Memory B cell (primary cell): ENCODE measurements around the gene HS3ST2.
"Not testable (repeated sequence)": the region's sequence is repeated elsewhere in the genome, so short reads cannot be mapped to it uniquely, and the experiment has no call there.

Experiments used
- ATAC-seq: fragments of 150-1000 bp; cut with Tn5 transposase; 2 replicates; pipeline ENCODE4 v1.10.0; 2021; ENCODE audit warnings: low read depth, mild to moderate bottlenecking, moderate library complexity
- DNase-seq, 2 donors: peaks; one replicate each; pipeline ENCODE4 v3.0.0; 2022; ENCODE audit warnings: low spot score in 2 of 2
- H3K27ac Mint-ChIP-seq: one replicate; pipeline ENCODE4 v1.8.0; 2022; ENCODE audit warnings: mild to moderate bottlenecking, moderate library complexity, mixed read lengths
- H3K27me3 Mint-ChIP-seq: one replicate; pipeline ENCODE4 v1.8.0; 2022; ENCODE audit warnings: mixed read lengths
- H3K36me3 Mint-ChIP-seq: one replicate; pipeline ENCODE4 v1.8.0; 2022; ENCODE audit warnings: mild to moderate bottlenecking, mixed read lengths
- H3K4me1 Mint-ChIP-seq: one replicate; pipeline ENCODE4 v1.8.0; 2022; ENCODE audit warnings: mixed read lengths
- H3K4me3 Mint-ChIP-seq: one replicate; pipeline ENCODE4 v1.8.0; 2022; ENCODE audit warnings: mild to moderate bottlenecking, moderate library complexity, mixed read lengths
- H3K9me3 Mint-ChIP-seq: one replicate; pipeline ENCODE4 v1.8.0; 2022; ENCODE audit warnings: mixed read lengths

The HS3ST2 gene

DNA sequence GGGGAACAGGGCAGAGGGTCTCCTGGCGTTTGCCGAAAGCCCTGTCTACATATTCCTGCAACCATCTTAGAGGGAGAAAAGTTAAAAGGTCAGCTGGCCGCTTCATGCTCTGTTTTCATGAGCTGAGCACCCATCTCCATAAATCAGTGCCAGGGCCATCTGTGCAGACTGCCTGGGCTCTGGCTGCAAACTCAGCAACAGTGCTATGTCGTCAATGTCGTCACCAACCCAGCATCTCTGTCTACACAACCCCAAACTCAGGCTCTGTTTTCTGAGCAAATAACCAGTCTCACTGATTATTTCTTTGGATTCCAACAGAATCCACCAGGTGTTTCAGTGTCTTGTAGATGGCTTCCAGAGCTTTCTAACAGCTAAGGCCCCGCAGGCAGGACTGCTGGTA lies 65.0 kb downstream of the HS3ST2 start:
- no peak for ATAC-seq
- peaks cover 14% of the 10 kb centered on the region for H3K27me3 Mint-ChIP-seq
- no peak overlapping the region for H3K4me3 Mint-ChIP-seq
- no peaks in the 10 kb centered on the region for H3K4me1 Mint-ChIP-seq
- no peak overlapping the region for H3K27ac Mint-ChIP-seq
- peaks cover 3% of the 10 kb centered on the region for H3K9me3 Mint-ChIP-seq
- DNase-seq: no peak
- H3K36me3 Mint-ChIP-seq: no peaks in the 10 kb centered on the region

DNA sequence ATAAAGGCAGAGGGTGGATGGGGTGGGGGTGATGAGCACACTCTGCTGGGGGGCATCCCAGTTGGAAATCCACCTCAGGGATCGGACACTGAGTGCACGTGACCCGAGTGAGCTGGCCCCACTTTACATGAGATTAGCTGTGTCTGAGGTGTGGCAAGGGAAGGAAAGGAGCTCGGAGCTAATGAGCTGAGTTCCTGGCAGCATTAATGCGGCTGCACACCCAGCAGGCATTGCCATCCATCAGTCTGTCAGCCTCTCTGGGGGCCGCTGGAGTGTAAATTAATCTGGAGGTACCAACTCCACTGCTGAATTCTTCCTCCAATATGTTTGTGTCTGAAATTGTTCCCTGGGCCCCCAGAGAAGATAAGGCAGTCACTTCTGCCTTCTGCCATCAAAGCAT lies 65.5 kb downstream of the HS3ST2 start:
- peaks cover 14% of the 10 kb centered on the region for H3K27me3 Mint-ChIP-seq
- ATAC-seq: no peak
- no peak overlapping the region for H3K27ac Mint-ChIP-seq
- H3K36me3 Mint-ChIP-seq: no peaks in the 10 kb centered on the region
- H3K4me3 Mint-ChIP-seq: no peak overlapping the region
- H3K9me3 Mint-ChIP-seq: peaks cover 3% of the 10 kb centered on the region
- DNase-seq: no peak
- no peaks in the 10 kb centered on the region for H3K4me1 Mint-ChIP-seq

DNA sequence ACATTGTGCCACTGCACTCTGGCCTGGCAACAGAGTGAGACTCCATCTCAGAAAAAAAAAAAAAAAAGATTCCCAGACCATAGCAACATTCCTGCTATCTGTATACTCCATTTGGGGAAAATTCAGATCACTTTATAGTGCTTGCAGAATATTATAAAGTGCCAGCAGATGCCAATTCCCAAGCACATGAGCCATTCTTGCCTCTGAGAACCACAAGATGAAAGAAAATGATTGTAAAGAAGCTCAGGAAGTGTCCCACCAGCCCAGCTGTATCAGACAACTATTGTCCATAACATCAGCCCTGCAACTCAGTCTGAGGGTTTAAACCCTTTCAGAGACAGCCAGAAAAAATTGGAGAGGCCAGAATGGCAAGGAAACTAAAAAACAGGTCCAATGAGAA lies 69.0 kb downstream of the HS3ST2 start:
- H3K4me3 Mint-ChIP-seq: no peak overlapping the region
- no peaks in the 10 kb centered on the region for H3K36me3 Mint-ChIP-seq
- no peaks in the 10 kb centered on the region for H3K9me3 Mint-ChIP-seq
- peaks cover 5% of the 10 kb centered on the region for H3K27me3 Mint-ChIP-seq
- no peak overlapping the region for H3K27ac Mint-ChIP-seq
- DNase-seq: no peak
- no peak for ATAC-seq
- no peaks in the 10 kb centered on the region for H3K4me1 Mint-ChIP-seq

DNA sequence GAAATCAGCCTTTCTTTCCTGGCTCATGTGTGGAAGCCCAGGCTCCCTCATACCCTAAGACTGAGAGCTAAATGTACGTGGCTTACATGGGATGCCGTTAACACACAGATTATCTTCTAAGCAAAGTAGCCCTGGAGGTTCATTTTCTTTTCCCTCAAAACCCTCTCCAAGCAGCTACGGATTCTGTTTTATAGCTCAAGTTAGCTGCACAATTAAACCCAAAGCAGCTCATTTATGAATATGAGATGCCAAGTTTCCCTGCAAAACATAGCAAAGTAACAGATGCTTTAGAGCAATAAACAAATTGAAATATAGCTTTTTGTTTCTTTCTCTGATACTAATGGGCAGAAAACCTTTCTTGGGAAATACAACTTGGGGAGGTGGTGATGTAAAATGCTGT lies 72.0 kb downstream of the HS3ST2 start:
- DNase-seq (no peak), ATAC-seq (no peak)
- Mint-ChIP-seq H3K27me3 (no peaks in the 10 kb centered on the region), H3K4me1 (no peaks in the 10 kb centered on the region), H3K36me3 (no peaks in the 10 kb centered on the region), H3K27ac (no peak overlapping the region), H3K9me3 (no peaks in the 10 kb centered on the region), H3K4me3 (no peak overlapping the region)

DNA sequence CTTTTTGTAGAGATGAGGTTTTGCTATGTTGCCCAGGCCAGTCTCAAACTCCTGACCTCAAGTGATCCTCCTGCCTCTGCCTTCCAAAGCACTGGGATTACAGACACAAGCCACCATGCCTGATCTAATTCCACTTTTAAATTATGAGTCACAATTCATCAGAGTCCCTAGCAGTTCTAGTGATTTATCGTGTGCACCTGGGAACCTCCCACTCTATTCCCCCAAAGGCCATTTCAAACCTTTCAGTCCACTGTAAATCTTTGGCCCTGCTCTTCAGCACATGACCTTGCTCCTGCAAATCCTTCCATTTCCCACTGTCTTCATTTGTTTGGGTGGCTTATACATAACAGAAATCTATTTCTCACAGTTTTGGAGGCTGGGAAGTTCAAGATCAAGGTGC lies 73.0 kb downstream of the HS3ST2 start:
- Mint-ChIP-seq H3K4me1 (no peaks in the 10 kb centered on the region), H3K27ac (no peak overlapping the region), H3K36me3 (no peaks in the 10 kb centered on the region), H3K4me3 (no peak overlapping the region), H3K27me3 (no peaks in the 10 kb centered on the region), H3K9me3 (no peaks in the 10 kb centered on the region)
- DNase-seq (no peak), ATAC-seq (no peak)

DNA sequence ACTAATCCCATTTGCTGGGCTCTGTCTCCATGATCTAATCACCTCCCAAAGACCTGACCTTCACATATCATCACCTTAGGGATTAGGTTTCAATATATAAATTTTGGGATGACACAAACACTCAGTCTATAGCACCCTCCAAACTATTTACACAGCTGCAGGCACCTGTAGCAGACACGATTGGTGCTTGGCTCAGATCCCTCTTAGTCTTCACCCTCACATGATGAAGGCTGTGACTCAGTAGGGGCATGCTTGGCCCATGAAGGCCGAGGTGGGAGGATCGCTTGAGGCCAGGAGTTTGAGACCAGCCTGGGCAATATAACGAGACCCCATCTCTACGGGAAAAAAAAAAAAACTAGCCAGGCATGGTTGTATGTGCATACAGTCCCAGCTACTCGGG lies 73.5 kb downstream of the HS3ST2 start:
- Mint-ChIP-seq H3K9me3 (no peaks in the 10 kb centered on the region), H3K27me3 (no peaks in the 10 kb centered on the region), H3K4me1 (no peaks in the 10 kb centered on the region), H3K27ac (no peak overlapping the region), H3K36me3 (no peaks in the 10 kb centered on the region), H3K4me3 (no peak overlapping the region)
- ATAC-seq (no peak), DNase-seq (no peak)

DNA sequence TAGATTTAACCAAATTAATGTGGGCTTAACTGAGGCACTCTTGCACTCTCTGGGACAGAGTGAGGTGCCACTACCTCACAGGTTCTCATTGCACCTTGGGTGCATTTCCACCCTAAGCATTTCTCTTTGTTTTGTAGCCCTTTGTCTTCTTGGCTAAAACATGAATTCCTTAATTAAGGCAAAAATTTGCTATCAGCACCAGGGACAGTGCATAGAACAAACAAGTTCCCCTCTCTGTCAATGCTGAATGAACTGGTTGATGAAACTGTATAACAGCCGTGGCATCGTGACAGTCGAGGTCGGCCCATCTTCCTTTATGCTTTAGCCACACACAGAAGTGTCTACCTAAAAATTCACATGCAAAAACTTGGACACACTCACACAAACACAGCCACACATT lies 74.8 kb downstream of the HS3ST2 start:
- no peak overlapping the region for H3K27ac Mint-ChIP-seq

DNA sequence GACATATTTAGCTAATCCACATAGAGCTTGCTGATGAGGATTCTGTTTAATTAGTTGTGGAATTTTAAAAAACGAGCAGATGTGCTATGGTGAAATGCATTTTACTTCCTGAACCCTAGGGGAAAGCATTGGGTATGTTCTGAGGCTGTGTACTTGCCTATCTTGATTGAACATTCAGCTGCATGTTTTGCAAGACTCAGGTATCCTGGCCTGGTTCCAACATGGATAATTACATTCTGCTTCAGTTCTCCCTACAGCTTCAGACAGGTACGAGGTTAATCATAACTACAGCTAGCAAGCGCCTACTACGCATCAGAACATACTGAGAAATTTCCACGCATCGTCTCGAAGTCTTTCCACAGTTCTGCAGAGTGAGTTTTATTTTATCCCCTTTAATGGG lies 77.0 kb downstream of the HS3ST2 start:
- H3K4me1 Mint-ChIP-seq: no peaks in the 10 kb centered on the region
- DNase-seq (no peak), ATAC-seq (no peak)
- H3K4me3 Mint-ChIP-seq: no peak overlapping the region
- no peak overlapping the region for H3K27ac Mint-ChIP-seq
- H3K36me3 Mint-ChIP-seq: no peaks in the 10 kb centered on the region
- no peaks in the 10 kb centered on the region for H3K9me3 Mint-ChIP-seq
- peaks cover 5% of the 10 kb centered on the region for H3K27me3 Mint-ChIP-seq

More for the DNA sequence above, 74.8 kb downstream of the HS3ST2 start:
- Mint-ChIP-seq H3K27me3 (no peaks in the 10 kb centered on the region), H3K9me3 (no peaks in the 10 kb centered on the region), H3K4me1 (no peaks in the 10 kb centered on the region), H3K36me3 (no peaks in the 10 kb centered on the region), H3K4me3 (no peak overlapping the region)
- ATAC-seq (no peak), DNase-seq (no peak)

DNA sequence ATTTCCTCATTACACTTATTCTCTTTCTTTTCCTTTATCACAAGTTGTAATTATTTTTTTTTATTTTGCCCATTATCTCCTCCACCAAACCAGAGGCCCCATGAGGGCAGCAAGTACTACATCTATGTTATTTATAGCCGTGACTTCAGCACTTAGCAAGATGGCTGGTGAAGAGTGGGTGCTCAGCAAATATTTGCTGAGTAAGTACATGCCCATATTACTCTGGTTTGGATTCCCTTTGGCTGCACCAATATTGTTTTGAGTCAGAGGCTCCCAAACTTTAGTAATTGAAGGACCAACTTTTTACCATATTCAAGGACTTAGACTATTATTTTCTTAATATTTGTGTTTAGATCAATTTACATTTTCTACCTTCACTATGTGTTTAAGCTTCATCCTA lies 83.2 kb downstream of the HS3ST2 start:
- DNase-seq: no peak
- Mint-ChIP-seq H3K27me3 (peaks cover 10% of the 10 kb centered on the region), H3K4me1 (peaks cover 5% of the 10 kb centered on the region), H3K9me3 (no peaks in the 10 kb centered on the region), H3K27ac (no peak overlapping the region), H3K4me3 (no peak overlapping the region), H3K36me3 (no peaks in the 10 kb centered on the region)
- ATAC-seq: no peak

DNA sequence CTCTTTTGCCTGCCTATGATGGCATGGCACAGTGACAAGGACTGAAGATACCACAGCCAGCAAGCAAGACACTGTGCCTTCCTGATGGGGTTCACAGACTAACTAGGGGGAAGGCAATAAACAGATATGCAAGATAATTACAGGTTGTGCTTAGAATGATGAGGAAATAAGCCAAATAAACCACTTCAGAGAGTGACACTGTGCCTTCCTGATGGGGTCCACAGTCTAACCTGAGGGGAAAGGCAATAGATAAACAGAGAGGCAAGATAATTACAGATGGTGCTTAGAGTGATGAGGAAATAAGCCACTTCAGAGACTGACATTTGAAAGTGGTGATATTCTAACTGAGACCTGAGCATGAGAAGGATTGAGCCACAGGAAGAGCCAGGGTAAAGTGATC lies 84.2 kb downstream of the HS3ST2 start:
- Mint-ChIP-seq H3K4me1 (peaks cover 5% of the 10 kb centered on the region), H3K27me3 (peaks cover 10% of the 10 kb centered on the region), H3K27ac (no peak overlapping the region), H3K36me3 (no peaks in the 10 kb centered on the region), H3K9me3 (no peaks in the 10 kb centered on the region), H3K4me3 (no peak overlapping the region)
- ATAC-seq (no peak), DNase-seq (no peak)

DNA sequence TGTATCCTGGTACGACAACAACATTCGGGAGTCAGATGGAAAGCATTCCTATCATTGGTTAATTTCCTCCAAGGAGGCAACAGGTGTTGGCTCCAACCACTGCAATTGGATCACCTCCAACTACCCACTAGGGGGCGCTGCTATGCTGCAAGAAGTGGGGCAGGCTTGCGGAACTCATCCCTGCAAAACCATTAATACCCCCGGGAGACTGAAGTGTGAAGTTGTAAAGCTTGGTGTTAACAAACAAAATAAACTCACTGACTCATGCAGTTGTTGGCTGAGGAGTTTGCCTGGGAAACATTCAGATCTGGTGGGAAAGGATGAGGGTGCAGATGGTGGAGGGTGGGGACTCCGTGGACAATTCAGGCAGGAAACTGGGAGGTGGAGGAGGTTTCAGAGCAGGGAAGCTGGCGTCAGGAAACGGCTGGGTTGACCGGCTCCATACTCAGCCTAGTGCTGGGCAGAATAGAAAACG lies 84.9 kb downstream of the HS3ST2 start:
- ATAC-seq (no peak), DNase-seq (peak in 1 of 2 donors; percentile 36)
- Mint-ChIP-seq H3K27me3 (peaks cover 10% of the 10 kb centered on the region), H3K4me1 (peaks cover 5% of the 10 kb centered on the region), H3K36me3 (no peaks in the 10 kb centered on the region), H3K9me3 (no peaks in the 10 kb centered on the region), H3K4me3 (no peak overlapping the region), H3K27ac (no peak overlapping the region)

DNA sequence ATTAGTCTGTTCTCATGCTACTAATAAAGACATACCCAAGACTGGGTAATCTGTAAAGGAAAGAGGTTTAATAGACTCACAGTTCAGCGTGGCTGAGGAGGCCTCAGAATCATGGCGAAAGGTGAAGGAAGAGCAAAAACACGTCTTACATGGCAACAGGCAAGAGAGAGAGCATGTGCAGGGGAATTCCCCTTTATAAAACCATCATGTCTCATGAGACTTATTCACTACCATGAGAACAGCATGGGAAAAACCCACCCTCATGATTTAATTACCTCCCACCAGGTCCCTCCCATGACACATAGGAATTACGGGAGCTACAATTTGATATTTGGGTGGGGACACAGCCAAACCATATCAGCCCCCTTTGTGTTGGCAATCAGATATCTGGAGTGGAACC lies 85.6 kb downstream of the HS3ST2 start:
- H3K27me3 Mint-ChIP-seq, DNase-seq, H3K4me1 Mint-ChIP-seq, ATAC-seq, H3K4me3 Mint-ChIP-seq, H3K9me3 Mint-ChIP-seq, H3K27ac Mint-ChIP-seq, H3K36me3 Mint-ChIP-seq: not testable (repeated sequence)

DNA sequence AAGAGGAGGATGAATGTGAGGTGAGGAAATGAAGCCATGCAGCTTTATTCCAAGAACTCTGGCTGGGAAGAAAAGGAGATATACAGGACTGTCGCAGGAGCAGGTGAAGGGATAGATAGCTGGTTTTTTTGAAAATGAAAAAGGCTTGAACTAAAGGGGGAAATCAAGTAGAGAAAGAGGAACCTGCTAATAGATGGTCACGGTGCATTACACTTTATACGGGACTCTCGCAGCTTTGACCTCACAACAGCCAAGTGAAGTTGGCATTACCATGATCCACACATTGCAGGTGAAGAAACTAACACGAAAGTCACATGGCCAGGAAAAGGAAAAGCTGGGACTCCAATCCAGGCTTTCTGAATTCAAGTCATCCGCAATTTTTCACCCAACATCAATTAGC lies 86.9 kb downstream of the HS3ST2 start:
- ATAC-seq (peak; percentile 90), DNase-seq (peak in 1 of 2 donors; percentile 18)
- H3K36me3 Mint-ChIP-seq: no peaks in the 10 kb centered on the region
- peaks cover 13% of the 10 kb centered on the region for H3K27me3 Mint-ChIP-seq
- H3K9me3 Mint-ChIP-seq: no peaks in the 10 kb centered on the region
- H3K4me1 Mint-ChIP-seq: peaks cover 5% of the 10 kb centered on the region
- H3K27ac Mint-ChIP-seq: no peak overlapping the region
- H3K4me3 Mint-ChIP-seq: no peak overlapping the region

DNA sequence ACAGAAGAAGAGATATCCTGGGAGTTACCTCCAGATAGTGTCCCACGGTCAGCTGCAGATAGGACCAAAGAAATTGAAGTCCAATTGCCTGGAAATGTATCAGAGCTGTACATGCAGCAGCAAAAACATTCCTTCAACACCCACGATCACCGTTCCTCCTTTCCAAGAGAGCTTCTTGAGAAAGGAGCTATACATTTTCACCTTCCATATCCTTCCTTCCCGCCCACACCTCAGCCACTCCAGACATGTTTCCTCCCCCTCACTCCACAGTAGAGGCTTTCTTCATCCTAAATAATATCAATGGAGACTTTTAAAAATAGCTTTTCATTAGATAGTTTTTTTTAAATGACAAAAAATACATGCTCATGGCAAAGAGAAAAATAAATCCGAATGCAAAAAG lies 87.6 kb downstream of the HS3ST2 start:
- Mint-ChIP-seq H3K27me3 (peaks cover 10% of the 10 kb centered on the region), H3K36me3 (no peaks in the 10 kb centered on the region), H3K9me3 (no peaks in the 10 kb centered on the region), H3K27ac (no peak overlapping the region), H3K4me1 (peaks cover 5% of the 10 kb centered on the region), H3K4me3 (no peak overlapping the region)
- ATAC-seq (no peak), DNase-seq (no peak)

DNA sequence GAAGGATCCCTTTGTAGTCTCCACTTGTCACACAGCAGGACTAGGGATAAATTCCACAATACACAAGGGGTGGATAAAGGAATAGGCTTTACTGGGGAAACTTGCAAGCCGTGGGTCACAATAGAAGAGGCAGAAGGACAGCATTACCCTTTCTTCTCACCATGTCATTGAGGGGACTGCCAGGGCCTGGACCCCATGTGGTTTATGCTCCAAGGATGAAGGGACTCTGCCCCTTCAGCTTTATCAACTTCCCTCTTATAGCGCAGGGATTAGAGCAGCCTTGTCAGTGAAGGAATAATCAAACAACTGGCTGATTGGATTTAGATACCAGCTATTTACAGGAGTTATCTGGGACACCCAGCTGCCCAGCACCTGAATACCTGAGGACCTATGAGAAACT lies 89.8 kb downstream of the HS3ST2 start:
- ATAC-seq (no peak), DNase-seq (no peak)
- H3K9me3 Mint-ChIP-seq: no peaks in the 10 kb centered on the region
- H3K27ac Mint-ChIP-seq: no peak overlapping the region
- peaks cover 13% of the 10 kb centered on the region for H3K27me3 Mint-ChIP-seq
- no peaks in the 10 kb centered on the region for H3K36me3 Mint-ChIP-seq
- H3K4me3 Mint-ChIP-seq: no peak overlapping the region
- peaks cover 5% of the 10 kb centered on the region for H3K4me1 Mint-ChIP-seq

DNA sequence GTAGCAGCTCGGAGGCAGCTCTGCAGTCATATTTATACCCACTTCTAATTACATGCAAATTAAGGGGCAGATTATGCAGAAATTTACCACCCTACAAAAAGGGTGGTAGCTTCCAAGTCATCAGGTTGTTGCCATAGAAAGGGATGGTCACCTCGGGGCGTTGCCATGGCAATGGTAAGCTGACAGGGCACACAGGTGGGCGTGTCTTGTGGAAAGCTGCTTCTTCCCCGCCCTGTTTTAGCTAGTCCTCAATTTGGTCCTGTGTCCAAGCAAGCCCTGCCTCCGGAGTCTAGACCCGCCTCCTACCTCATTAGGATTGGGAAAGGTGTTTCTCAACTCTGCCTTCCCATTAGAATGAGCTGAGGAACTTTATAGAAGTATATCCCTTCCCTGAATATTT lies 98.7 kb downstream of the HS3ST2 start:
- no peaks in the 10 kb centered on the region for H3K9me3 Mint-ChIP-seq
- H3K36me3 Mint-ChIP-seq: peaks cover 2% of the 10 kb centered on the region
- no peaks in the 10 kb centered on the region for H3K4me1 Mint-ChIP-seq
- DNase-seq (no peak), ATAC-seq (no peak)
- peaks cover 5% of the 10 kb centered on the region for H3K27me3 Mint-ChIP-seq
- no peak overlapping the region for H3K27ac Mint-ChIP-seq
- H3K4me3 Mint-ChIP-seq: no peak overlapping the region
